HG03095 (cell line): Measurements from ENCODE around the gene JAZF1.

ENCODE experiments used
- ATAC-seq: cut with Tn5 transposase; IDR thresholded peaks from one replicate; pipeline ENCODE4 v1.9.1; 2021; ENCODE audit warnings: moderate library complexity; ENCODE audit not compliant: unreplicated experiment

Gene JAZF1

DNA sequence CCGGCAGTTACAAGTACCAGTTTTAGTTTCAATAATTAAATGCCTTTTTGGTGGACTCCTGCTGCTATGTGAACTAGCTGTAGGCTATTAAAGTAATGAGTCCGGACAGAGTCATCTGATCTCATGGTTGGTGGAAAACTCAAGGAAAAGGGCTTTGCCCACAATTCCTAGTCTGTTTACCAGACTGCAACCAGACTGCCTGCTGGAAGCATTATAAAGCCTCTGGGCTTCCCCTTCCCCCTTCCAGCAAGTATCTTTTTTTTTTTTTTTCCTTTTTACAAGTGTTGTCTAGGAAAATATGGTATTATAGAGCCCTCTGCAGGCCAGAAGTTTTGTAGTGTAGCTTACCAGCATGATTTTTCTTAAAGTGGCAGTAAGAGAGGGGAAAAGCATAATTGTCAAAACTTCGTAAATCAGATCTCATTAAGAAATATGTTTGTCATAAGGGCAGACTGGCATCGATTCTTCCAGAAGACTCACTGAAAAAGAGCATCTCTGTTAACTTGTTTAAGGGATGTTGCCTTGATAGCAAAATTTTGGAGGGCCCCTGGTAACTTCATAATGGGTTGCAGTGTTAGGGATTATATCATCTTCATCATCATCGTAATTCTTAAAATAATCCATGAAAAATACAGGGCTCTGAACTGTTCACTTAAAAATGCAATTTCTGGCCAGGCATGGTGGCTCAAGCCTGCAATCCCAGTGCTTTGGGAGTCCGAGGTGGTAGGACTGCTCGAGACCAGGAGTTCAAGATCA, 259.3 kb downstream of the JAZF1 start:
- peak; percentile 48 for ATAC-seq

DNA sequence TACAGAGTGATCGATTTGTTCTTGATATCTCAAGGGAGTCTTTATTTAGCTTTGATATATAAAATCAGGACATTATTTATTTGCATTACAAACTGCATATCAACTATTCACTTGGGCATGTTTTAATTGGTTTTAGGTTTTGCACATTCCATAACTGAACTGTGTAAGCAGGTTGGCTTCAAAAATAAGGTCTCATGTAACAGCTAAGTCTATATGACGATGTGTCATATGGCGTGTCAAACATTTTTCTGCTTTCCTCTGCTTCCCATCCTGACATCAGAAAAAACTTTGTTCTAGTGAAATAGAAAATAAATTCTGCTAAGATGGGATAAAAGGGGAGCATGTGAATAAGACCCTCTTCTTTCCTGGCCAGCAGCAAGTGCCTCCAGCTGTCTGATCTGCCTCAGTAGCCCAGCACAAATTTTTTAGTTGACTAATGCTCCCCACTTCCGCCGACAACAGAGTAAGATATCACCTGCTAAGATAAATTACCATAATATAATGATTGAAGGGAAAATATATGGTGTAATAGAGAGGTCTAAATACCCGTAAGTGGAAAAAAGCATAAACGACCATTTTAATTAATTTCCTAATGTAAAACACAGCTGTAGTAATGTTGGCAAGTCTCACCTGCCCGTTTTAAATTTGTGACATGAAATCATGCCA, 260.2 kb downstream of the JAZF1 start:
- no peak for ATAC-seq

DNA sequence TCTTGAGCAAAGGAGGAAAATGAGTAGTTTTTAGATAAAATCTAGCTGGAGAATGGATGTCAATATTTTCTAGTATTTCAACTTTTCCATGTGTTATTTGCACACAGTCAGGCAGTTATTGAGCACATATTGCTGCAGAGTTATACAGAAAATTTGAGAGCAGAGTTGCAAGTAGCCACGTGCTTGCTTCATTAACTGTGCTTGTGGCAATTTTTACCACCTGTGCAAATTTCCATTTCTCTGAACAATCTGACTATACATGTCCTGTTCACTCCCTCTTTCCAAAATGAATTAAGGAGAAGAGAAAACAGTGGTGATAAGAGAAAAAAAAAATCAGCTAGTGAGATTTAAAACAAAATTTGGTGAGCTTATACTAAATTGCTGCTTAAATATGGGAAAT, 262.1 kb downstream of the JAZF1 start:
- no peak for ATAC-seq

DNA sequence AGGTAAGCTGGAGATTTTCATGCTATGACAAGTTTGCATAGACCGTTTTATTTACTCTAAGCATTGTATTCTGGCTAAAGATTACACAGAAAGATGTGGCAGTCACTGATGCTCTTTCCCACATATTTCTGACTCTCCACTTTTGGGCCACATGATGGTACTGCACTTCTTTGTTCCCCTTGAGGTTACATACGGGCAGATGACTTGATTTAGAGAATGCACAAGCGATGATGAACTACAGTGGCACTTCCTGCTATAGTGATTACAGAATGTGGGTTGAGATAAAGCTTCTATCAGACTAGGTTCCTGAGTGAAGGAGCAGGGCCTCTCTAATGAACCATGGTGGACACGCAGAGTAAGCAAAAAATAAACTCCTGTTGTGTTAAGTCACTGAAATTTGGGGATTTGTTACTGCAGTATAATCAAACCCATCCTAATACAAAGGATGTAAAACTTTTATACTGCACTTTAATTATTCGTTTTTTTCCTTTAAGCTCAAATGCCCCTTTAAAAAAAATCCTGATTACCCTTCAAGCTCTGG, 262.8 kb downstream of the JAZF1 start:
- no peak for ATAC-seq

DNA sequence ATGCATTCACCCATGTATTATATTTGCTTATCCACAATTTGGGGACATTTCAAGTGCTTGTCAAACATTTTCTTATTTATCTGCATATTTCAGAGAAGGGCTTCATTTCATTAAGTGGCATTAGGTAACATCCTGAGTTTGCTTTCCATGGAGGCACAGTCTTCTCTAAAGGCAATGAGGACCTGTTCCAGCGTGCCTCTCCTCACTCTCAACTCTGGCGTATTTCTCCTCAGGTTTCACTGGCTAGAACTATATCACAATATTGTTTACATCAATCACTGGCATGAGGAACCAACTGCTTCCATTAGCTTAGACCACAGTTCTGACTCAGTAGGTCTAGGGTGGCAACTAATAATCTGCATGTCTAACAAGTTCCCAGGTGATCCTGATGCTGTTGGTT, 263.5 kb downstream of the JAZF1 start:
- ATAC-seq: no peak

DNA sequence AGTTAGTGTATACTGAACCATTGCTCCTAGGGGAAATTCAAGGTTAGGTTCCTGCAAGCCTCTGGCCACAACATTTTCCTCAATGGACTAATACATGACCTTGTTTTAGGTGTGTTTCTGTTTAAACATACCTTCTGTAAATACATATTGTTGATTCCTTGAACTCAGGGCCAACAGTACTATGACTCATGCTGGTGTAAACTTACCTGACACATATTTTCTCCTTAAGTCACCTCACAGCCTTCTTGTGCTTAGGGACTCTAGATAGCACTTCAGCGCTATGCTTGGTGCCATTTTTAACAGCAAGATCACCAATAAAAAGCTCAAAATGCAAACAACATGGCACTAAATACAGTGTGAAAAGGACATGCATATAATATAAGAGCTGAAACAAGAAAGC, 264.2 kb downstream of the JAZF1 start:
- no peak for ATAC-seq

DNA sequence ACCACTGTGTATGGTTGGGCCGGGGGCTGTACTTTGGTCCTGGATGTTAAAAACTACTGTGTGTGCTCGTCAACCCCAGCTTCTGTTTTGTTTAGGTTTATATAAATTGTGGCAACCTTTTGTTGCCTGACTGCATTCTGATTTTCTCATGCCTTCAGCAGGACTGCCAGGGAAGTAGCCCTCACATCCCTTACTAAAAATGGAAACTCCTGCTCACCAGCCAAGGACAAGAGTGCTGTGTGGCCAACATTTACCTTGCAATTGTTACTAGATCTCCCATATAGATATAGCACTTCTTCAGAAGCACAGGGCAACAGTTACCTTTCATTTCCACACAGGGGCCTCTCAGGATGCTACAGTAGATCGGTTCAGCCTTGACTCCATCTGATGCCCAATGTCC, 266.2 kb downstream of the JAZF1 start:
- no peak for ATAC-seq

DNA sequence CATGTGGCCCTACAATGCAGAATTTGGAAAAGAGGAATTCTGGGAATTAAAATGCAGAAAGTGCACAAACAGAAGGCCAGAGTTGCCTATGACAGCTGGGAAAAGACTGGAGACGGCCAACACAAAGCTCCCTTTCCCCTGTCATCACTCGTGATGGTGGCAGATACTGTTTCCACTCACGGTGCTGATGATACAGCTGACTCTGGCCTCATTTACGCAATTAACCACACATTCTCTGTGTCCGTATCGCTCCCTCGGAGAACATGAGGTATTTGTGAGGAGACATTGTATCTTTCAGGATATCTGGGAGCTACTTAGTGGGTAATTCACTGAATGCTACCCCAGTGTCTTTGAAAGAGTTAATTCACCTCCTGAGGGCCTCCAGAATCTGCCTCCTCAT, 267.8 kb downstream of the JAZF1 start:
- ATAC-seq: no peak

DNA sequence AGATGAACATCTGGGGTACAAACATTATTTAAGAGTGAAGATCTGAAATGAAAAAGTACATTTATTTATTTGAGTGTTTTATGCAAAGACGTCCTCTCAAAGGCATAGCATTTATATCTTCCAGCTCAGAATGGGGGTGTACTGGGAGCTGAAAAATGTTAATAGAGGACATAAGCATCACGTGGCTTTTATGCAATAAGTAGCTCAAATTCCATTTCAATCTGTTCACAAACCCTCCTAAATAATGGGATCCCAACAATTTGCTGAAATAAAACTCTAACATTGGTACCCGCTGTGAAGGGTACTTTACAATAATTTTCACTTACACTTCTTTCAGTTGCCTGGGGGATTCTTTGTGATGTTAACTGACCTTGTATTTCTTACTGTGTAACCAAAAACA, 268.7 kb downstream of the JAZF1 start:
- no peak for ATAC-seq

DNA sequence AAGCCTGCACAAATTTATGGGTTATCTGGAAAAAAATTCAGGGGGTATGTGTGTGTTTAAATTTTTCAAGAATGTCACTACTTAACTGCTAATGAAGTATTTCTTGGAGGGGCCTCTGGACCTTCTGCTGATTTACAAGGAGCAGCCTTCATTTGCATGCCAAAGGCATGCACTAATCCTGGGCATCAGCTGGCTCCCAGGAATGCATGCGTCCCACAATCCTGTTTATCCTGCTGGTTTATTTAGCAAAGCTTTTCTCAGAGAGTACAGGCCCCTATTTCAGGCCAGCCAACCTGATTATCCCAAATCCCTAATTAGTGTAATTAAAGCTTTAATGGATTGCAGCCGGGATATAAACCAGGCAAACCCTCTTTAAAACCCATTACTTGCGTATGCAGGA, 270.3 kb downstream of the JAZF1 start:
- ATAC-seq: no peak

DNA sequence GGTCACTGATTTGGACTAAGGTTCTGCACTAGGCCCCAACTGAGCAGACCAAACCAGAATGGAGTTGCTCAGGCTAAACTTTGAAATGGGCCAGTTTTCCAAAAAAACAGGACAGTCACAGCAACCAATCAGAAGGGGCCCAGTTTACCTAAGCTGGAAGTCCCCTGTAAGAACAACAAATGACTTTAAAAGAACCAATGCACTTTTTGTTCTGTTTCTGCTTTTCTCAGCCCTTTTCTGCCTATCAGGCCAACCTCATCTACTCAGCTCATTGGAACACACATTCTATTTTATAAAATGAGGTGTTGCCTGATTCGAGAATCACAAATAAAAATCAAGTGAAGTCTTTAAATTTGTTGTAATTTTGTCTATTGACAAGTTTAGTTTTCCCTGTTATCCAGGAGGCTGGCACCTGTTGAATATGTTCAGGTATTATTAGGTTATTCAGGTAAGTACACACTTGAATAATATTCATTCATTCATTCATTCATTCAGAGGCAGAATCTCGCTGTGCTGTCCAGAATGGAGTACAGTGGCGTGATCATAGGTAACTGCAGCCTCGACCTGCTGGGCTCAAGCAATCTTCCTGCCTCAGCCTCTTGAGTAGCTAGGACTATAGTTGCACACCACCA, 271.9 kb downstream of the JAZF1 start:
- ATAC-seq: no peak

DNA sequence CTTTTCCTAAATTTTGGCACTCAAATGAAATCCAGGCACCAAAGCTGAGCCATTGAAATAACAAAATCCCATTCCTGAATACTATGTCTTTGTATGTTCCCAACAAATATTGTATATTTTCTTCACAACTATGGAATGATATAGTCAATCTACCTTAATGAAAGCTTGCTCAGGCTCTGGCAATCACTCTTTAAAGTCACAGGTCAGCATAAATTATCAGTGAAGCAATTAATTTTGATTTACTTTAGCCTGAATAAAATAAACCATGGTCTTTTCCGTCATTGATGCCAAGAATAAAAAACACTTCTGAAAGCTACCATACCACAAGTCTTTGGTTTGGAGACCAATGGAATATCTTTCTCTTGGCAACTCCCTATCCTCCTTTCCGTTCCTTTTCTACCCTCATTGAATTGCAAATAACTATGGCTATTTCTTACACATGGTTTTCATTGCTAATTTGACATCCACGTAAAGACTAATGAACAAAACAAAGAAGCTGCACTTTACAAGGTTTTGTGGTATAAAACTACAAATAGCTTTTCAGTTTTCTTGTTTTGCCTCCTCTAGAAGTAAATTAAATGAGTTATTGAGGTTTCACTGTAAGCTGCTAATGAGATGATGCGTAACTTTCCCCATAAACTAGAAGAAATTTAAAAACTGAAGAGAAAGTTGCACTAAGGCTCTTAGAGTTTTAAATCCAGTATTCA, 274.1 kb downstream of the JAZF1 start:
- no peak for ATAC-seq

DNA sequence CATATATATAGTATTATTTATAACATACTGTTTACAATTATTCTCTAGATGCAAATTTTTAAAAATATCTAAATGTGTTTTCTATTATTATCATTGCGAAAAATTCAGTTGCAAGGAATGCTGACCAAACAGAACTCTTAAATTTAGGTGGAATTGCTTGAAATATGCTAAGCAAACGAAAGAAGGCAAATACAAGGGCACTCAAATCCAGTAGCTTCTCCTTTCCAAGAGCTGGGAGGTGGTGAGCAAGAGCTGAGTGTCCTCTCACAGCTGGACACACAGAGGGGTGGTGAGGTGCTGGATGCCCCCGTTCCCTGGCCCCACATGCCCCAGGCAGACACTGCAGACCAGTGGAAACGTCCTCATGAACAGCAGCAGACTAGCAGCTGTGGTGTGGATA, 274.6 kb downstream of the JAZF1 start:
- ATAC-seq: no peak

DNA sequence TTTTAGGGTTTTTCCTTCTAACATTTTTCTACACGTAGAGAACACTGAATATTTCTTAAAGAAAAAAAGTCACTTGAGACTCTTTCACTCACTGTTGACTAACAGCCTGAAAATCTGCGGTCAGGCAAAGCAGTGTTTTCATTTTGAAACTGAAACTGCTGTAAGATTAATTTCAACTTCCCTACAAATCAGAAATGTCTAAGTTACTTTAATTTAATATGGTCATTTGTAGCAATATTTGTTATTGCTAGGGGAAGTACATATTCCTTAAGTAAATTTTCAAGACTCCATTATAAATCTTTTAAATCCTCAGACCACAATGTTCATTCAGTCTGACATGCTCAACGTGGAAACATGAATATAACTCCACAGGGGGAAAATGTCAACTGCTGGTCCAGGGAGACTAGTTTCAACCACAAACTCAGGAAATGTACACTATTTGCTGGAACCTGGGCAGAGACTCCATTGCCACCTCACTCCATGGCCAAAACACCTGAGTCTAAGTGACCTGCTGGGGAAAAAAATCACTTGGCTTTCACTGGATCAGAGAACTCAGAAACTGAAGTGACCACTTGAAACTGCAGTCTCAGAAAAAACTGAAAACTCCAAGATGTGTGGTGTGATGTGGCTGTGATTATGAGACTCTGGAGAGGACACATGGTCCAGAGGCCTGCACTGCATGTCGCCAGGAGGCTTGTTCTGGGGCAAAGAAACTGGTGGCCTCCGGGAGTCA, 279.4 kb downstream of the JAZF1 start:
- peak; percentile 84 for ATAC-seq

DNA sequence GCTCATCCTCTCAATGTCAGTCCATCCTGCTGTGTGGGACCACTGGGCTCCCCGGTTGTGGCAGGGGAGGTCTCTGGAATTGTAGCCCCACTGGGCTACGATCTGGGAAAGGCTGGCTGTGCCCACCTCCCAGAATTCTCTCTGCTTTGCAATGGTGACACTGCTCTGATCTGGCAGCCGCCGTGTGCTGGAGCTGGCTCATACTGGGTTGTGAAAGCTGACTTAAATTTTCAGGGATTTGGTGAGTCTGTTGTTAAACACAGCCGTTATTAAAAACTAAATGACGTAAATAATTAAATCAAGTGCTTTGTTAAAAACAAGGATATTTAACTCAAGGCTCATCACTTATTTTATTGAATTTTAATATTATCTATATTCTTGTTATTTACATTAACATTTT, 280.6 kb downstream of the JAZF1 start:
- no peak for ATAC-seq

DNA sequence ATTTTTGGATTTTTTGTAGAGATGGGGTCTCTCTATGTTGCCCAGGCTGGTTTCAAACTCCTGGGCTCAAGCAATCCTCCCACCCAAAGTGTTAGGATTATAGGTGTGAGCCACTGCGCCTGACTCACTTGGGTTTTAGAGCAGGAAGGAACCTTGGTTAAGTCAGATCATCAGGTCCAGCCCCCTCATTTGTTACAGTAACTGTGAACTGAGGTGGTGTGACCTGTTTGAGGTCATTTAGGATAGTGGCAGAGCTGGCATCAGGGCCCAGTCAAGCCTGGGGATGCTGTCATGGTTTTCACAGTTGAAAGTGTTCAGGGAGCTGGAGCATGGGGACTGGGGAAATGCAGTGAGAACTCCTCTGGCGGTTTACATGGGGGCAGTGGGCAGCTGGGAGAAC, 281.0 kb downstream of the JAZF1 start:
- ATAC-seq: no peak

DNA sequence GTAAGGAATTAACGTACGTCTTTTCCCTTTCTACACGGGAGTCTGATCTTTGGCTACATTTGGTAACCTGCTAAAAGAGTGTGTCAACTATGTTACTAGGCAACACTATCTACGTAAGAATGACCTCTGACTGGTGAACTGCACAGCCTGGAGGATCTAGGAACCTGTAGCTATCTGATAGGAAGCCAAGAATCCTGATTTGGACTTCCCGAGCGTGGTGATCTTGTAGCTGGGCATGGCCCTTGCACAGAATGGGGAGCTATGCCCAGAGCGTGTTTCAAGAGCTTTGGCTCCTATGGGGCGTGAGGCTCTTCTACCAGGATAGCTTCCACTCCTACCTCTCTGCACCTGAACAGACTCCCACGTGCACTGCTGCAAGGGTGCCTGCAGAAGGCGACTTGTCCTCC, 283.2 kb downstream of the JAZF1 start:
- no peak for ATAC-seq

DNA sequence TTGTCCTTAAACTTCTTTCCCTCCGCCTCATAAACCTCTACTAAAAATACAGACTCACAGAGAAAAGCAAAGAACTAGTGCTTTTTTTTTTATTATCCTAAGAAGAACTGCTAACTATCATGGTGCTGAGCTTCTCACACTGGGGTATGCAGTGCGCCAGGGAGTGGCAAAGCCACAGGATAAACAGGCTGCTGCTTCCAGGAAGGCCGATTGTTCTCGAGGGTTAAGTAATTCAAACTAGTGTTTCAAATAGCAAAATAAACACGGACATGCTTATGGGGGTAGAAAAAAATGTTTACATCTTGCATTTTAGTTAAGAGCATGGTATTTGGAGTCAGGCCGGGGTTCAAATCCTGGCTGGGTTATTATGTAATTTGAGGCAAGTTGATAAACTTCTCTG, 283.6 kb downstream of the JAZF1 start:
- ATAC-seq: no peak

DNA sequence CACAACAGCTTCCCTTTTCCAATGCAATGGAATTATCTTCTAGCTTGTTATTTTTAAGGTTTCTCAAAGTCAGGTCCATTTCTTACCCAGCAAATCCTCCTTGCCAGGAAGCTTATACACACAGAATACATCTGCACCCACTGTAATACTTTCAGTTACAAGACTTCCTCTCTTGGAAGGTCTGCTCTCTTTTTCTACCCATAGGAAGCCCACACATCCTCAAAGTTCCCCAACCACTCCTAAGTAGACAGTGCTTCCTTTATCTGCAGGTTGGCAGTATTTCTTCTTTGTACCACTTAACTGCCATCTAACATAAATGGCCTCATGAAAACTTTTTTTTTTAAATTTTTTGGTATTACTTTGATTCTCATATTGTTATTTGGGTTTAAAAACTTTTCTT, 285.0 kb downstream of the JAZF1 start:
- ATAC-seq: no peak

DNA sequence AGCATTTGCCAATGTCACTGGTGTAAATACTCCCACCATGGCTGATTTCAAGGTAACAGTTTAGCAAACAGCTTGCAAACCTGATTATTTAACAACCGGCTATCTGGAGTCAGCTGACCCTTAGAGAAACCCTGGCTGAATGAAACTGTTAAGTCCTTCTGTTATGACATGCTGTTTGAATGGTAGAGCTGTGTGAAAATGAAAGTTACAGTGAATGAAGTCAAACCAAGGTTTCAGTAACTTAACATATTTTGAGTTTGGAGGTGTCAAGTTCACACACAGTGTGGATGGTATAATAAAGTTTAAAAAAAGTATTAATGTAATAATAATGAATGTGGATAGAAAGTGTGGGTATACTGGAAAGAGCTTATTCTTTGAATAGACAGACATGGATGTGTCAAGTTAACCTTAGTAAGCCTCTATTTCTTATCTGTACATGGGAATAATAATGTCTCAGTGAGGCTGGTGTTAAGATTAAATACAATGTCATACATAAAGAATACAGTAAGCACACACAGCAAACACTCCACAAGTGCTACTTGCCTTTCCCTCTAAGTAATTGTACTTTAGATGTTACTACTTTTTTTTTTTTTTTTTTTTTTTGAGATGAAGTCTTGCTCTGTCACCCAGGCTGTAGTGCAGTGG, 290.3 kb downstream of the JAZF1 start:
- peak; percentile 100 for ATAC-seq
